Epithelial cell of proximal tubule (primary cell): ENCODE results near the gene PBX1. TPM values are rescaled to one million over a fixed set of nuclear protein-coding genes. Genes with fewer than 3 reads are reported as not detected.

Experiments
- DNase-seq: peaks from one replicate; pipeline ENCODE4 v3.0.0-alpha.2; 2011; ENCODE audit warnings: low read depth
- H3K4me3 ChIP-seq: 2 replicates; pipeline ENCODE4 v1.5.1; 2011; ENCODE audit warnings: low read depth, mild to moderate bottlenecking, low read length
- CTCF ChIP-seq: conservative IDR thresholded peaks from 2 replicates; pipeline ENCODE4 v1.5.1; 2012; ENCODE audit warnings: low read depth, mild to moderate bottlenecking, low read length
- total RNA-seq: library from RNA; depleted of rRNA; stranded (reverse); fragments of >200 nt; gene quantifications from 2 replicates; pipeline ENCODE4 v1.2.3, GENCODE V29; 2015

Gene PBX1
- total RNA-seq, 1 donor from 2014 or later, result 3.0 TPM

- no peak overlapping the region for H3K4me3 ChIP-seq
- no peak for DNase-seq
- no peak for TF ChIP-seq CTCF
These were observed 134.8 kb downstream of the PBX1 start for GRCh38 chr1:164693564-164694359.

- no peak for TF ChIP-seq CTCF
- DNase-seq, result no peak
- H3K4me3 ChIP-seq, result no peak overlapping the region
These were observed 135.5 kb downstream of the PBX1 start for GRCh38 chr1:164694505-164694904.

- no peak for TF ChIP-seq CTCF
- no peak for DNase-seq
- no peak overlapping the region for H3K4me3 ChIP-seq
These were observed 137.1 kb downstream of the PBX1 start for GRCh38 chr1:164695956-164696665.

- H3K4me3 ChIP-seq, result no peak overlapping the region
- TF ChIP-seq CTCF, result no peak
- DNase-seq, result no peak
These were observed 141.0 kb downstream of the PBX1 start for GRCh38 chr1:164699815-164700491.

GRCh38 chr1:164700683-164701082 lies 141.7 kb downstream of the PBX1 start:
- TF ChIP-seq CTCF, result no peak
- no peak overlapping the region for H3K4me3 ChIP-seq
- DNase-seq, result no peak

GRCh38 chr1:164701189-164701761 lies 142.3 kb downstream of the PBX1 start:
- H3K4me3 ChIP-seq, result no peak overlapping the region
- TF ChIP-seq CTCF, result no peak
- DNase-seq, result no peak
